Measurements from ENCODE around the gene TRMT10A.

- TF ChIP-seq CTCF (IDR thresholded peaks at IDR 0.05) = peak in 3 of 6 experiments; percentile 2 to 30 (median 22)
- TF ChIP-seq POLR2A (IDR thresholded peaks at IDR 0.05) = peak in 2 of 4 donors; percentile 18 to 68
Observed at GRCh38 chr4:99563310-99564186, at the start of gene TRMT10A.

Data from esophagus squamous epithelium (tissue), 4 donors.